VCaP (cell line): ENCODE measurements around the gene SMIM9.

Source experiments
- H3K27ac ChIP-seq: fragments of 450-650 bp; 2 replicates; pipeline ENCODE4 v1.5.1; 2017
- CTCF ChIP-seq: fragments of 450-650 bp; conservative IDR thresholded peaks from 2 replicates; pipeline ENCODE4 v1.5.1; 2017; ENCODE audit warnings: mild to moderate bottlenecking, moderate library complexity

Gene SMIM9

GRCh38 chrX:154791467-154791866 is 43.0 kb downstream of the SMIM9 start:
- no peak for TF ChIP-seq CTCF
- H3K27ac ChIP-seq = no peak overlapping the region

GRCh38 chrX:154785716-154786115 is 48.7 kb downstream of the SMIM9 start:
- H3K27ac ChIP-seq = no peak overlapping the region
- TF ChIP-seq CTCF = no peak

DNA sequence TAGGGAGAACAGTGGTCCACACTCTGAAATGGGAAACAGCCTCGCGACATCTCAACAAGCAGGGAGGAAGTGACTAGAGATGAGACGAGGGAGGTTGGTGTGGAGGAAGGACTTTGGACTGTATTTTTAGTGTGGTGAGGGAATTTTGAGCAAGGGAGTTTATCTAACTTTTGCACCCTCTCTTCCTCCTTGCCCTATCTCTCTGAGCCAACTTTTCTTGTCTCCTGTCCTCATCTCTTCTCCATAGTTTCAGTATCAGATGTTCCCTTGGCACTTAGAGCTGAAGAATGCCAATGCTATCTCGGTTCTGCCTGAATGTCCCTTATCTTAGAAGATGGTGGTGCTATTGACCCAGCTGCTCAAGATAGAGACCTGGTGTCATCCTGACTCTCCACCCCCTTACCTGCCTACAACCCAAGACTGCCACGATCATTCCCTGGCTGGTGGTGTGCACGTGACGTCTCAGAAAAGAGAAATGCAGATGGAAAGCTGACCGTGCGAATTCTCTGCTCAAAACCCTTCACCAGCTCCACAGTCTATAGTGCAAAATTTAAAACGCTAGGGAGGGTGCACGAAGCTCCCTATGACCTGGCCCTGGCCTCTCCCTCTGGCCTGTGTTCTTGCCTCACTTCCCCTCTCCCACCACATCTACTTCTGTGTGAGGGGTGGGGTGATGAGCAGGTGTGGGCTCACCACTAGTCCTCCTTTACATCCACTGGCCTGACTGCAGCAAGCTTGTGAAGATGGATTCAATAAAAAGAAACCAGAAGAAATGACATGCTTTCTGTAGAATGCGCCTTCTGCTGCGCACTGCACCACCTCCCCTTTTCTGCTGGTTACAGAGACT is 50.1 kb downstream of the SMIM9 start:
- no peak for TF ChIP-seq CTCF
- H3K27ac ChIP-seq = no peak overlapping the region

GRCh38 chrX:154780968-154781367 is 53.5 kb downstream of the SMIM9 start:
- H3K27ac ChIP-seq = no peak overlapping the region
- TF ChIP-seq CTCF = no peak

DNA sequence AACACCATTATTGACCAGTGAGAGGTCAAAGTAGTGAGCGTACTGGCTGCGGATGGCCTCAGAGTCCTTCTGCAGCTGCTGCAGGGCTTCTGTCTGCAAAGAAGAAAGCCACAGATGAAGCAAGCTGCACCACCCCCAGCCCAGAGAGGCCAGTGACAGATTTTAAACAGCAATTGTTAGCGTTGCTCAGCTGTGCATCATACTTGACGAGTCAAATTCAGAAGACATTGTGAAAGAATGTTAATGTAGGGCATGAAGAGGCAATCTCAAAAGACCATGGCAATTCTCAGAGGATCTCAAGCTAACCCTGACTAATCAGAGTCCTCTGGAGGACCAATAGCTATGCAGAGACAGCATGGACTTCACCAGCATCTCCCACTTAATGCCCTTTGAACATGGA is 55.2 kb downstream of the SMIM9 start:
- TF ChIP-seq CTCF = no peak

GRCh38 chrX:154776753-154777152 is 57.7 kb downstream of the SMIM9 start:
- H3K27ac ChIP-seq = no peak overlapping the region
- TF ChIP-seq CTCF = no peak

More for the DNA sequence above, 55.2 kb downstream of the SMIM9 start:
- H3K27ac ChIP-seq = no peak overlapping the region

- TF ChIP-seq CTCF = no peak
- H3K27ac ChIP-seq = no peak overlapping the region
Measured at GRCh38 chrX:154775419-154776349, 58.8 kb downstream of the SMIM9 start.
